Activated CD8-positive, alpha-beta memory T cell treated with anti-CD3 and anti-CD28 coated beads for 36 hours (primary cell): ENCODE data around the gene CRB2. TPM values are rescaled to one million over a fixed set of nuclear protein-coding genes. Genes with fewer than 3 reads are reported as not detected.

Source experiments
- CTCF ChIA-PET: fragments of 350-600 bp; sonication (Branson Sonifier 250); formaldehyde crosslinking; loops from one replicate; lab custom pipeline; 2021; ENCODE audit warnings: antibody characterized with exemption; lab: Charles Lee
- POLR2A ChIA-PET: fragments of 350-600 bp; sonication (Branson Sonifier 250); formaldehyde crosslinking; loops from one replicate; lab custom pipeline; 2021; ENCODE audit warnings: antibody characterized with exemption; lab: Charles Lee
- total RNA-seq, 2 experiments: library from RNA; stranded (reverse); gene quantifications; one replicate each; pipeline ENCODE4 v1.2.3, GENCODE V29; 2021

The CRB2 gene
- total RNA-seq, 2 experiments from 2014 or later = not detected

GRCh38 chr9:123422635-123423310 is 66.8 kb downstream of the CRB2 start:
- ChIA-PET POLR2A (no interaction called here), CTCF (no interaction called here)

GRCh38 chr9:123423311-123423640 is 67.3 kb downstream of the CRB2 start:
- ChIA-PET CTCF (no interaction called here), POLR2A (no interaction called here)

GRCh38 chr9:123424131-123424530 is 68.1 kb downstream of the CRB2 start:
- CTCF ChIA-PET = no interaction called here
- POLR2A ChIA-PET = no interaction called here

GRCh38 chr9:123424552-123425225 is 68.7 kb downstream of the CRB2 start:
- ChIA-PET CTCF (no interaction called here), POLR2A (no interaction called here)

GRCh38 chr9:123425261-123425821 is 69.3 kb downstream of the CRB2 start:
- ChIA-PET CTCF (no interaction called here), POLR2A (no interaction called here)

GRCh38 chr9:123425836-123426365 is 69.9 kb downstream of the CRB2 start:
- ChIA-PET POLR2A (no interaction called here), CTCF (no interaction called here)

- ChIA-PET CTCF (no interaction called here), POLR2A (no interaction called here)
Observed at GRCh38 chr9:123426406-123426805, 70.4 kb downstream of the CRB2 start.

Other genes starting within 250 kb of the CRB2 start
- 10 to 100 TPM; 42.2 to 44.2 TPM for gene STRBP, start 87.6 kb upstream of the CRB2 start, total RNA-seq